Measurements from ENCODE around the gene CDC42EP4. TPM values are rescaled to one million over a fixed set of nuclear protein-coding genes. Genes with fewer than 3 reads are reported as not detected.
A peak's percentile ranks its signal among the peaks of the same experiment; 100 is the strongest.
"Not testable (repeated sequence)": the region's sequence is repeated elsewhere in the genome, so short reads cannot be mapped to it uniquely, and the experiment has no call there.

CDC42EP4 gene
- total RNA-seq, 1 donor from 2014 or later: 34.0 TPM

- Histone ChIP-seq H3K27me3 (ENCODE audit: low read depth) (no peaks in the 10 kb centered on the region), H3K9me3 (replicated peaks) (no peaks in the 10 kb centered on the region), H3K36me3 (no peaks in the 10 kb centered on the region), H3K4me1 (peaks cover 60% of the 10 kb centered on the region), H3K27ac (replicated peaks) (peak overlapping the region; percentile 98), H3K4me3 (peak overlapping the region; percentile 81)
- TF ChIP-seq, protein P1, sequence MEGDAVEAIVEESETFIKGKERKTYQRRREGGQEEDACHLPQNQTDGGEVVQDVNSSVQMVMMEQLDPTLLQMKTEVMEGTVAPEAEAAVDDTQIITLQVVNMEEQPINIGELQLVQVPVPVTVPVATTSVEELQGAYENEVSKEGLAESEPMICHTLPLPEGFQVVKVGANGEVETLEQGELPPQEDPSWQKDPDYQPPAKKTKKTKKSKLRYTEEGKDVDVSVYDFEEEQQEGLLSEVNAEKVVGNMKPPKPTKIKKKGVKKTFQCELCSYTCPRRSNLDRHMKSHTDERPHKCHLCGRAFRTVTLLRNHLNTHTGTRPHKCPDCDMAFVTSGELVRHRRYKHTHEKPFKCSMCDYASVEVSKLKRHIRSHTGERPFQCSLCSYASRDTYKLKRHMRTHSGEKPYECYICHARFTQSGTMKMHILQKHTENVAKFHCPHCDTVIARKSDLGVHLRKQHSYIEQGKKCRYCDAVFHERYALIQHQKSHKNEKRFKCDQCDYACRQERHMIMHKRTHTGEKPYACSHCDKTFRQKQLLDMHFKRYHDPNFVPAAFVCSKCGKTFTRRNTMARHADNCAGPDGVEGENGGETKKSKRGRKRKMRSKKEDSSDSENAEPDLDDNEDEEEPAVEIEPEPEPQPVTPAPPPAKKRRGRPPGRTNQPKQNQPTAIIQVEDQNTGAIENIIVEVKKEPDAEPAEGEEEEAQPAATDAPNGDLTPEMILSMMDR (IDR thresholded peaks at IDR 0.05; ENCODE audit: borderline replicate concordance): no peak
- DNase-seq: peak; percentile 54
- intact Hi-C loops (cut with micrococcal nuclease): no loop called here
Observed at GRCh38 chr17:73311428-73311780, 397 bp downstream of the CDC42EP4 start.

- peak overlapping the region; percentile 81 for H3K4me3 ChIP-seq
- H3K27ac ChIP-seq (replicated peaks): peak overlapping the region; percentile 98
- H3K36me3 ChIP-seq: no peaks in the 10 kb centered on the region
- TF ChIP-seq, protein P1 (IDR thresholded peaks at IDR 0.05; ENCODE audit: borderline replicate concordance): no peak
- no peak for DNase-seq
- no peaks in the 10 kb centered on the region for H3K27me3 ChIP-seq (ENCODE audit: low read depth)
- intact Hi-C loops (cut with micrococcal nuclease): no loop called here
- no peaks in the 10 kb centered on the region for H3K9me3 ChIP-seq (replicated peaks)
- peaks cover 74% of the 10 kb centered on the region for H3K4me1 ChIP-seq
Observed at GRCh38 chr17:73309727-73310596, 1.8 kb downstream of the CDC42EP4 start.

- H3K27me3 ChIP-seq (ENCODE audit: low read depth); DNase-seq; H3K36me3 ChIP-seq; H3K9me3 ChIP-seq (replicated peaks); intact Hi-C loops (cut with micrococcal nuclease): not testable (repeated sequence)
- Histone ChIP-seq H3K4me3 (peak overlapping the region; percentile 81), H3K27ac (replicated peaks) (peak overlapping the region; percentile 98), H3K4me1 (peaks cover 84% of the 10 kb centered on the region)
Observed at GRCh38 chr17:73308959-73309358, 2.8 kb downstream of the CDC42EP4 start.

DNA sequence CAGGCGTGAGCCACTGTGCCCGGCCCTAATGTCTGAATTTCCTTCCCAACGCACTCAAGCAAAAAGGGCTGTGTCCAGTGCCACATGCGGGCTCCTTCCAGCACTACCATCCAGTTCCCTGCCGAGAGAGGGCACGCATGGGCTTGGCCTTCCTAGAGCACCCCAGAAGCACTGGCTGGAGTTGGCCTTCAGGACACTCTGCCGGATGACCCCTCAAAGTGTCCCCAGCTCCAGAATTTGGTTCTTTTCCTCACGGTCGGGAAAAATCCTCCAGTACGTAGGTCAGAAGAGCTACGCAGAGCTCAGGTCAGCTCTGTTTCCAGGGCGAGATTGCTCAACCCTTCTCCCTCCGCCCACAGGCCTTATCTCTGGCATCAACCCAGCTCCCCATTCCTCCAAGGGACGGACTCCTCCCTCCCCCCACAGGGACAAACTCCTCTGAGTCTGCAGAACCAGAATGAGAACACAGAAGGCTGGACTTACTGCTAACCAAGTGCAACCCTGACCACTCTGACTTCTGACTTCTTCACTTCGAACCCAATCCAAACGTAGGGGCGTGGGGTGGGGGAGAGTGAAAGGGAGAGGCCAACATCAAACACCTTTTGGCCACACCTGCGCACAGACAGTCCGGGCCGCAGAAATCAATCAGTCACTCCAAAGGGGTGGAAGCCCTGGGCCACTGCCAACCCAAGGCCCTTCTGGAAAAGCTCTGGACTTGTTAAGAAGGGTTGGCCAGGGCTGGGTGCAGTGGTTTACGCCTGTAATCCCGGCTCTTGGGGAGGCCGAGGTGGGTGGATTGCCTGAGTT, 3.6 kb downstream of the CDC42EP4 start:
- Histone ChIP-seq H3K27ac (replicated peaks) (peak overlapping the region; percentile 98), H3K4me1 (peaks cover 92% of the 10 kb centered on the region), H3K36me3 (no peaks in the 10 kb centered on the region), H3K27me3 (ENCODE audit: low read depth) (no peaks in the 10 kb centered on the region), H3K9me3 (replicated peaks) (no peaks in the 10 kb centered on the region), H3K4me3 (peak overlapping the region; percentile 81)
- intact Hi-C loops (cut with micrococcal nuclease): no loop called here
- TF ChIP-seq, protein P1 (IDR thresholded peaks at IDR 0.05; ENCODE audit: borderline replicate concordance): no peak
- peak; percentile 80 for DNase-seq

GRCh38 chr17:73307130-73307529, 4.7 kb downstream of the CDC42EP4 start:
- H3K9me3 ChIP-seq (replicated peaks): no peaks in the 10 kb centered on the region
- H3K4me3 ChIP-seq: peak overlapping the region; percentile 81
- peak; percentile 58 for DNase-seq
- intact Hi-C loops (cut with micrococcal nuclease): no loop called here
- peaks cover 95% of the 10 kb centered on the region for H3K4me1 ChIP-seq
- H3K27me3 ChIP-seq (ENCODE audit: low read depth): no peaks in the 10 kb centered on the region
- TF ChIP-seq, protein P1 (IDR thresholded peaks at IDR 0.05; ENCODE audit: borderline replicate concordance): no peak
- no peaks in the 10 kb centered on the region for H3K36me3 ChIP-seq
- H3K27ac ChIP-seq (replicated peaks): peak overlapping the region; percentile 98
